ENCODE data around the gene MDK. TPM values are rescaled to one million over a fixed set of nuclear protein-coding genes. Genes with fewer than 3 reads are reported as not detected.
A peak's percentile ranks its signal among the peaks of the same experiment; 100 is the strongest.

Gene MDK
- total and polyA plus RNA-seq, 8 donors, result 4.3 to 84.4 (median 21.9) TPM

DNA sequence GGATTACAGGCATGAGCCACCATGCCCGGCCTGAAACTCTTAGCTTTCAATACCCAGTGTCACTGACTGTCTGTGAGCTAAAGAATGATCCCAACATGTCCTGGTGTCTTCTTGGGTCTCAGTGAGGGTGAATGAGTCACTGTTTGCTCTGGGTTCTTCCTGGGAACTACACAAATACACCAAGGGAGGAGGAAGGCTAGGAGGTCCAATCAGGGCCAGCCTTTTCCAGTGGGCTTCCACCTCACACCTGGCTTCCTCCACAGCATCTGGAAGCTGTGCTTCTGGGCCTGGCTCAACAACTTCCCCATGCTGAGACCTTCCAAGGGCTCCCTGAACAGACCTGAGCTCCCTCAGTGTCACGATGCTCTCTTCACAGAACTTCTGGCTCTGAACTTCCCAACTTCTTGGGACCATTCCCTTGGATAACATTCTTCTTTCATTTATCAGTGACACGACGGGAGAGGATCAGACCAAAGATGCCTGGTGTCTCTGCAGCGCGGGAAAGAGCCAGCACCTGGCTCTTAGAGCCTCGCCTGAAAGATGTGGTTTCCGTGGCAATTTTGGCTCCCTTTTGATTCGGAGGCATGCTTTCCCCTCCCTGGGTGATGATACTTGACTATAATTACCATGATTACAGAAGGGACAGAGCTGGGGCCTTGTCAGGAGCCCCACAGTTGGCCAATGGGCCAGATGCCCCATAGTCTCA, 32.4 kb downstream of the MDK start:
- no peak overlapping the region for H3K4me3 ChIP-seq
- H3K36me3 ChIP-seq, result peaks cover 0 to 27% (median 5%) of the 10 kb centered on the region in 3 donors
- no peaks in the 10 kb centered on the region for H3K4me1 ChIP-seq
- intact Hi-C loops (cut with DNase I), result no loop called here
- no peaks in the 10 kb centered on the region for H3K27me3 ChIP-seq
- no peaks in the 10 kb centered on the region for H3K9me3 ChIP-seq
- 95 to 98% methylated on average over 9 of the region's 9 CpGs for WGBS, 2 donors
- ATAC-seq, result peak in 1 of 4 donors; percentile 44
- no peak for FAIRE-seq
- TF ChIP-seq, protein P1, sequence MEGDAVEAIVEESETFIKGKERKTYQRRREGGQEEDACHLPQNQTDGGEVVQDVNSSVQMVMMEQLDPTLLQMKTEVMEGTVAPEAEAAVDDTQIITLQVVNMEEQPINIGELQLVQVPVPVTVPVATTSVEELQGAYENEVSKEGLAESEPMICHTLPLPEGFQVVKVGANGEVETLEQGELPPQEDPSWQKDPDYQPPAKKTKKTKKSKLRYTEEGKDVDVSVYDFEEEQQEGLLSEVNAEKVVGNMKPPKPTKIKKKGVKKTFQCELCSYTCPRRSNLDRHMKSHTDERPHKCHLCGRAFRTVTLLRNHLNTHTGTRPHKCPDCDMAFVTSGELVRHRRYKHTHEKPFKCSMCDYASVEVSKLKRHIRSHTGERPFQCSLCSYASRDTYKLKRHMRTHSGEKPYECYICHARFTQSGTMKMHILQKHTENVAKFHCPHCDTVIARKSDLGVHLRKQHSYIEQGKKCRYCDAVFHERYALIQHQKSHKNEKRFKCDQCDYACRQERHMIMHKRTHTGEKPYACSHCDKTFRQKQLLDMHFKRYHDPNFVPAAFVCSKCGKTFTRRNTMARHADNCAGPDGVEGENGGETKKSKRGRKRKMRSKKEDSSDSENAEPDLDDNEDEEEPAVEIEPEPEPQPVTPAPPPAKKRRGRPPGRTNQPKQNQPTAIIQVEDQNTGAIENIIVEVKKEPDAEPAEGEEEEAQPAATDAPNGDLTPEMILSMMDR (IDR thresholded peaks at IDR 0.05), result no peak
- DNase-seq, result no peak
- no peak overlapping the region for H3K27ac ChIP-seq

DNA sequence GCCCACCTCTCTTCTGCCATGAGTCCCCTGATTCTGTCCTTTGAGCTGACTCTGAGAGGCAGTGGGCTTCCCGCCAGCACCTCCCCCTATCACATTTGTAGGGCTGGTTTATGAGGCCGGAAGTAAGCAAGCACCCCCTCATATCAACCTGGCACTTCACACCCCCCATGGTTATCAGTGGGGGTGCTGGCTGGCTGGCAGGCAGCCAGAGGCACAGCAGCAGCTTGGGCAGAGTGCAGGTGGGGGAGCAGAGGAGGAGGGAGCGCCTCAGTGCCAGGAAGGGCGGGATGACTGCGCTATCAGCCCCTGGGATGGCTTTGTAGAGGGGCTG, 33.0 kb downstream of the MDK start:
- DNase-seq, result no peak
- intact Hi-C loops (cut with DNase I), result no loop called here
- no peaks in the 10 kb centered on the region for H3K9me3 ChIP-seq

DNA sequence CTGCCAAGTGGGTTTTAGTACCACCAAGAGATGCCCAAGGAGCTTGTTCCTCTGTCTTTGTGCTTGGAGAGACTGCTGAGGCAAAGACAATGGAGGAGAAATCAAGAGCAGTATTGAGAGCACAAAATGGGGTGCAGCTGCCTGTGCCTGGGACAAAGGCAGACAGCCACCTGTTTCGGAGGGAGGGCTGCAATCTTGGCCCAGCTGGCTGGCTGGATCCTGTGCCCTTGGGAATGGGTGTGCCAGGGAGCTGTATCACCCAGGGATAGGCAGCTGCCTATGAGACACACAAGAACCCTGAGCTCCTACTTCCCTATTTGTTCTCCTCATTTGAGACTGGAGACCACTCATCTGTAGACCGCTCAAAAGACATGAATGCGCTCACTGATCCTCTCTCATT, 33.4 kb downstream of the MDK start:
- no peak for FAIRE-seq
- Histone ChIP-seq H3K36me3 (peaks cover 0 to 27% (median under 1%) of the 10 kb centered on the region in 3 donors), H3K4me3 (no peak overlapping the region), H3K9me3 (no peaks in the 10 kb centered on the region), H3K27ac (no peak overlapping the region), H3K27me3 (no peaks in the 10 kb centered on the region), H3K4me1 (no peaks in the 10 kb centered on the region)
- intact Hi-C loops (cut with DNase I), result no loop called here
- no peak for DNase-seq
- WGBS, 2 donors, result 61 to 65% methylated on average over 3 of the region's 3 CpGs
- ATAC-seq, result no peak
- TF ChIP-seq, protein P1 (IDR thresholded peaks at IDR 0.05), result no peak

More for the DNA sequence above, 33.0 kb downstream of the MDK start:
- ATAC-seq, result no peak
- peaks cover 0 to 27% (median 5%) of the 10 kb centered on the region in 3 donors for H3K36me3 ChIP-seq
- no peaks in the 10 kb centered on the region for H3K4me1 ChIP-seq
- no peak overlapping the region for H3K27ac ChIP-seq
- no peaks in the 10 kb centered on the region for H3K27me3 ChIP-seq
- FAIRE-seq, result no peak
- TF ChIP-seq, protein P1 (IDR thresholded peaks at IDR 0.05), result no peak
- no peak overlapping the region for H3K4me3 ChIP-seq
- 94% methylated on average over 5 of the region's 5 CpGs for WGBS, 2 donors

DNA sequence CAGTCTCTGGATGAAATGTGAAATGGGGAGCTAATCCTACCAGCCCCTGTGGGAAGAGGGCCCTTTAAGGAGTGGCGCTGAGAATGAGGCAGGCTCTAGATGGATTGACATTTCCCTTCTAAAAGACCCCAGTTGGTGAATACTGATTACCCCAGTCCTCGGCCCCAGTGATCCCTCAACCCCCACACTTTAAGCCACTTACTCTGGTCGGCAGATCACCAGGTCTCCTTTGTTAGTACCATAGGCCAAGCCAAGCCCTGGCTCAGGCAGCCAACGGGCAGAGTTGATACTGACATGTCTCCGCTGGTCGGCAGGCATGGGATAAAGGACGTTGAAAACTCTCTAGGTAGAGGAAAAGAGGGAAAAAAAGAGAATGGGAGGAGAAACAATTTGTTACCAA, 36.2 kb downstream of the MDK start:
- Histone ChIP-seq H3K27ac (no peak overlapping the region), H3K36me3 (peaks cover 0 to 34% (median 0%) of the 10 kb centered on the region in 3 donors), H3K4me3 (no peak overlapping the region), H3K4me1 (no peaks in the 10 kb centered on the region), H3K27me3 (no peaks in the 10 kb centered on the region), H3K9me3 (no peaks in the 10 kb centered on the region)
- no peak for ATAC-seq
- 90 to 92% methylated on average over 7 of the region's 7 CpGs for WGBS, 2 donors
- no peak for DNase-seq
- intact Hi-C loops (cut with DNase I), result no loop called here
- TF ChIP-seq, protein P1 (IDR thresholded peaks at IDR 0.05), result no peak
- FAIRE-seq, result no peak

DNA sequence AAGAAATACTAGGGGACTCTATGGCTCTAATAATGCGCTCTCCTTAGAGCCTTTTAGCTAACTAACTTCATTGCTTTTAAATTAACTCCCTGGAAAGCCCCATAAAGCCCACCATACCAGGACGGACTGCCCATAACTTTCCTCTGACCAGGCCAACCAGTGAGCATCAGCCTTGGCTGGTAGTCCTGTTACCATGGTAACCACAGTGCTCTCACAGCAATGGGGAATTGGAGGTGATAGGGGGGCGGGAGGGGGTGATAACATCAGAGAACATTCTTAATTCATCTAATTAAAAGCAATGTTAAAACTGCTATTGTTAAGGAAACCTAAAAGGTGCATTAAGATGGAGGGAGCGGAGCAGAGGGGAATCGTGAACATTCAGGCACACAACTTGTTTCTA, 37.3 kb downstream of the MDK start:
- Histone ChIP-seq H3K27me3 (no peaks in the 10 kb centered on the region), H3K4me3 (no peak overlapping the region), H3K27ac (no peak overlapping the region), H3K4me1 (no peaks in the 10 kb centered on the region), H3K9me3 (no peaks in the 10 kb centered on the region), H3K36me3 (peaks cover 0 to 33% (median 0%) of the 10 kb centered on the region in 3 donors)
- ATAC-seq (no peak), FAIRE-seq (no peak), DNase-seq (no peak)
- intact Hi-C loops (cut with DNase I), result no loop called here
- TF ChIP-seq, protein P1 (IDR thresholded peaks at IDR 0.05), result no peak
- WGBS, 2 donors, result 90 to 93% methylated on average over 5 of the region's 5 CpGs

All from pancreas (tissue), 10 donors.